ENCODE results near the gene N4BP2L1.
A peak's percentile ranks its signal among the peaks of the same experiment; 100 is the strongest.

The N4BP2L1 gene

GRCh38 chr13:32446220-32446619 is 18.3 kb upstream of the N4BP2L1 start:
- Histone ChIP-seq H3K4me2 (peak overlapping the region in 3 of 11 experiments; percentile 19 to 59 (median 55); a peak in 5 of 22 replicates), H3K27ac (no peak overlapping the region), H3K27me3 (no peaks in the 10 kb centered on the region), H3K4me3 (no peak overlapping the region), H4K20me1 (no peaks in the 10 kb centered on the region), H3K9ac (no peak overlapping the region), H3K9me3 (replicated peaks in 1 of 11) (peaks cover 0 to 4% (median 0%) of the 10 kb centered on the region in 11 experiments; a peak in 4 of 22 replicates), H3K36me3 (no peaks in the 10 kb centered on the region; a peak in 1 of 22 replicates), H3K4me1 (peaks cover 0 to 44% (median 7%) of the 10 kb centered on the region in 10 experiments; a peak in 10 of 20 replicates)
- TF ChIP-seq Cebpa-rat (IDR thresholded peaks at IDR 0.05): no peak

- H4K20me1 ChIP-seq: no peaks in the 10 kb centered on the region
- H3K4me1 ChIP-seq: peaks cover 0 to 44% (median 7%) of the 10 kb centered on the region in 10 experiments; a peak in 10 of 20 replicates
- no peak overlapping the region for H3K27ac ChIP-seq
- H3K9ac ChIP-seq: no peak overlapping the region
- no peaks in the 10 kb centered on the region for H3K27me3 ChIP-seq
- H3K4me3 ChIP-seq: no peak overlapping the region
- H3K4me2 ChIP-seq: no peak overlapping the region
- no peaks in the 10 kb centered on the region; a peak in 1 of 22 replicates for H3K36me3 ChIP-seq
- no peaks in the 10 kb centered on the region for H3K9me3 ChIP-seq (replicated peaks in 1 of 11)
- no peak for TF ChIP-seq Cebpa-rat (IDR thresholded peaks at IDR 0.05)
Measured at GRCh38 chr13:32445461-32445860, 17.5 kb upstream of the N4BP2L1 start.

GRCh38 chr13:32443111-32443510 is 15.2 kb upstream of the N4BP2L1 start:
- peak overlapping the region in 1 of 11 experiments; percentile 13; a peak in 1 of 22 replicates for H3K27ac ChIP-seq
- H3K36me3 ChIP-seq: peaks cover 0 to 6% (median 0%) of the 10 kb centered on the region in 11 experiments; a peak in 3 of 22 replicates
- TF ChIP-seq Cebpa-rat (IDR thresholded peaks at IDR 0.05): no peak

GRCh38 chr13:32438871-32439270 is 10.9 kb upstream of the N4BP2L1 start:
- Histone ChIP-seq H3K4me1 (peaks cover 0 to 11% (median 2%) of the 10 kb centered on the region in 10 experiments; a peak in 9 of 20 replicates), H3K9ac (no peak overlapping the region), H3K9me3 (replicated peaks in 1 of 11) (no peaks in the 10 kb centered on the region), H3K4me3 (no peak overlapping the region), H3K4me2 (no peak overlapping the region), H3K27me3 (no peaks in the 10 kb centered on the region), H4K20me1 (no peaks in the 10 kb centered on the region), H3K27ac (no peak overlapping the region), H3K36me3 (peaks cover 0 to 24% (median 0%) of the 10 kb centered on the region in 11 experiments; a peak in 4 of 22 replicates)
- TF ChIP-seq Cebpa-rat (IDR thresholded peaks at IDR 0.05): no peak

More at GRCh38 chr13:32443111-32443510, 15.2 kb upstream of the N4BP2L1 start:
- H3K4me1 ChIP-seq: peaks cover 0 to 44% (median 7%) of the 10 kb centered on the region in 10 experiments; a peak in 10 of 20 replicates
- no peak overlapping the region for H3K4me3 ChIP-seq
- H3K9ac ChIP-seq: no peak overlapping the region
- H3K9me3 ChIP-seq (replicated peaks in 1 of 11): no peaks in the 10 kb centered on the region
- peak overlapping the region in 3 of 11 experiments; percentile 28 to 63 (median 35); a peak in 3 of 22 replicates for H3K4me2 ChIP-seq
- H3K27me3 ChIP-seq: no peaks in the 10 kb centered on the region
- H4K20me1 ChIP-seq: no peaks in the 10 kb centered on the region

GRCh38 chr13:32432856-32433255 is 4.9 kb upstream of the N4BP2L1 start:
- Histone ChIP-seq H3K4me1 (peaks cover 22 to 28% (median 26%) of the 10 kb centered on the region in 10 experiments), H3K27me3 (no peaks in the 10 kb centered on the region), H4K20me1 (no peaks in the 10 kb centered on the region), H3K9ac (no peak overlapping the region), H3K9me3 (replicated peaks in 1 of 11) (no peaks in the 10 kb centered on the region), H3K4me3 (no peak overlapping the region), H3K36me3 (peaks cover 0 to 24% (median 0%) of the 10 kb centered on the region in 11 experiments; a peak in 3 of 22 replicates), H3K27ac (no peak overlapping the region; a peak in 1 of 22 replicates), H3K4me2 (0 out of 22 replicates have a peak overlapping the region, but pooled peaks of 1 of the 11 experiments have one; percentile 7)
- no peak for TF ChIP-seq Cebpa-rat (IDR thresholded peaks at IDR 0.05)

GRCh38 chr13:32431361-32431760 is 3.4 kb upstream of the N4BP2L1 start:
- Histone ChIP-seq H3K9me3 (replicated peaks in 1 of 11) (no peaks in the 10 kb centered on the region), H3K36me3 (peaks cover 0 to 14% (median 0%) of the 10 kb centered on the region in 11 experiments; a peak in 3 of 22 replicates), H4K20me1 (no peaks in the 10 kb centered on the region; a peak in 1 of 22 replicates), H3K4me1 (peaks cover 25 to 35% (median 32%) of the 10 kb centered on the region in 10 experiments), H3K9ac (no peak overlapping the region), H3K4me3 (no peak overlapping the region), H3K27me3 (no peaks in the 10 kb centered on the region), H3K4me2 (no peak overlapping the region), H3K27ac (no peak overlapping the region)
- TF ChIP-seq Cebpa-rat (IDR thresholded peaks at IDR 0.05): no peak

- H3K4me3 ChIP-seq: no peak overlapping the region
- peak overlapping the region in 7 of 11 experiments; percentile 6 to 60 (median 38); a peak in 10 of 22 replicates for H3K9ac ChIP-seq
- H3K27ac ChIP-seq: peak overlapping the region in 8 of 11 experiments; percentile 13 to 93 (median 48); a peak in 13 of 22 replicates
- H4K20me1 ChIP-seq: peaks cover 0 to 7% (median 0%) of the 10 kb centered on the region in 11 experiments; a peak in 2 of 22 replicates
- H3K36me3 ChIP-seq: peaks cover 0 to 11% (median 0%) of the 10 kb centered on the region in 11 experiments; a peak in 3 of 22 replicates
- peaks cover 34 to 47% (median 43%) of the 10 kb centered on the region in 10 experiments for H3K4me1 ChIP-seq
- peak overlapping the region; percentile 53 to 97 (median 90) for H3K4me2 ChIP-seq
- TF ChIP-seq Cebpa-rat (IDR thresholded peaks at IDR 0.05): no peak
- no peaks in the 10 kb centered on the region for H3K9me3 ChIP-seq (replicated peaks in 1 of 11)
- no peaks in the 10 kb centered on the region for H3K27me3 ChIP-seq
Measured at GRCh38 chr13:32430018-32430747, 2.3 kb upstream of the N4BP2L1 start.

- Histone ChIP-seq H3K27ac (peak overlapping the region in 10 of 11 experiments; percentile 81 to 94 (median 90); a peak in 18 of 22 replicates), H3K4me2 (peak overlapping the region; percentile 76 to 97 (median 93)), H3K4me3 (no peak overlapping the region), H3K36me3 (peaks cover 0 to 7% (median 0%) of the 10 kb centered on the region in 11 experiments; a peak in 5 of 22 replicates), H3K9ac (peak overlapping the region in 7 of 11 experiments; percentile 14 to 95 (median 93); a peak in 6 of 22 replicates), H4K20me1 (peaks cover 0 to 15% (median 0%) of the 10 kb centered on the region in 11 experiments; a peak in 2 of 22 replicates), H3K9me3 (replicated peaks in 1 of 11) (no peaks in the 10 kb centered on the region), H3K27me3 (no peaks in the 10 kb centered on the region), H3K4me1 (peaks cover 38 to 48% (median 45%) of the 10 kb centered on the region in 10 experiments)
- no peak for TF ChIP-seq Cebpa-rat (IDR thresholded peaks at IDR 0.05)
Measured at GRCh38 chr13:32429433-32429909, 1.5 kb upstream of the N4BP2L1 start.
